Breast epithelium (tissue), 3 donors: ENCODE results near the gene RBM17.

Experiments used
- POLR2A ChIP-seq: fragments of 450-650 bp; IDR thresholded peaks from one replicate; pipeline ENCODE4 v1.6.1; 2016; ENCODE audit warnings: antibody characterized with exemption, mild to moderate bottlenecking, moderate library complexity
- TF ChIP-seq, protein P1 (sequence below), 3 donors: fragments of 450-650 bp; IDR thresholded peaks; one replicate each; pipeline ENCODE4 v1.5.1; 2016 to 2017; ENCODE audit warnings: antibody characterized with exemption in 3 of 3, mild to moderate bottlenecking in 3 of 3, moderate library complexity in 3 of 3

DNA sequence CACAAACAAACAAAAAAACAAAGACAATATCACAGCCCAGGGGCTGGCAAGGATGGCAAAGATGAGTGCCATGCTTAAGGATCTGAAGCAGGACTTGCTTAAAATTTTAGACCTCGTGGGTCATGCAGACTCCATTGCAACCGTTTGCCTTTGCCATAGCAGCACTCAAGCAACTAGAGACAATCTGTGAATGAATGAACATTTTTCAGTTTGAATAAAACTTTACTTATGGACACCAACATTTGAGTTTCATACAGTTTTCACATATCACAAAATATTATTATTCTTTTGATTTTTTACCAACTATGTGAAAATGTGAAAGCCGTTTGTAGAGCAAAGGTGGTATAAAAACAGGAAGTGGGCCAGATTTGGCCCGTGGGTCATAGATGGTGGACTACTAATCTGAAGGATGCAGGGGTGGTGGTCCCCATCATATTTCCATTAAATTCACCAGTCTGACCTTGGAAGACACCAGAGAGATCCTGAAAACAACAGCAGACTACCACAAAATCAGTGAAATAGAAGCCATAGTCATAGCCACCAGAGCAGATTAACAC lies 8.3 kb upstream of the RBM17 start:
- TF ChIP-seq POLR2A = no peak
- TF ChIP-seq, protein P1, sequence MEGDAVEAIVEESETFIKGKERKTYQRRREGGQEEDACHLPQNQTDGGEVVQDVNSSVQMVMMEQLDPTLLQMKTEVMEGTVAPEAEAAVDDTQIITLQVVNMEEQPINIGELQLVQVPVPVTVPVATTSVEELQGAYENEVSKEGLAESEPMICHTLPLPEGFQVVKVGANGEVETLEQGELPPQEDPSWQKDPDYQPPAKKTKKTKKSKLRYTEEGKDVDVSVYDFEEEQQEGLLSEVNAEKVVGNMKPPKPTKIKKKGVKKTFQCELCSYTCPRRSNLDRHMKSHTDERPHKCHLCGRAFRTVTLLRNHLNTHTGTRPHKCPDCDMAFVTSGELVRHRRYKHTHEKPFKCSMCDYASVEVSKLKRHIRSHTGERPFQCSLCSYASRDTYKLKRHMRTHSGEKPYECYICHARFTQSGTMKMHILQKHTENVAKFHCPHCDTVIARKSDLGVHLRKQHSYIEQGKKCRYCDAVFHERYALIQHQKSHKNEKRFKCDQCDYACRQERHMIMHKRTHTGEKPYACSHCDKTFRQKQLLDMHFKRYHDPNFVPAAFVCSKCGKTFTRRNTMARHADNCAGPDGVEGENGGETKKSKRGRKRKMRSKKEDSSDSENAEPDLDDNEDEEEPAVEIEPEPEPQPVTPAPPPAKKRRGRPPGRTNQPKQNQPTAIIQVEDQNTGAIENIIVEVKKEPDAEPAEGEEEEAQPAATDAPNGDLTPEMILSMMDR (IDR thresholded peaks at IDR 0.05) = no peak
